K562 (cell line): Measurements from ENCODE around the gene TOGARAM2. TPM values are rescaled to one million over a fixed set of nuclear protein-coding genes. Genes with fewer than 3 reads are reported as not detected.

Experiments used
- ATAC-seq: fragments of 200-7000 bp; cut with Tn5 transposase; 3 replicates; pipeline ENCODE4 v1.9.1; 2020; ENCODE audit warnings: moderate library complexity
- BruUV-seq: library from RNA; stranded (reverse); fragments of 400-500 nt; replicated peaks from 2 replicates; lab custom pipeline; 2021; lab: Mats Ljungman, UMichigan
- CTCF ChIA-PET: fragments of 300-600 bp; formaldehyde crosslinking; extraction: SDS; loops from one replicate; lab custom pipeline; 2021; ENCODE audit warnings: low intra/inter-chr PET ratio; lab: Yijun Ruan, JAX
- POLR2A ChIA-PET: fragments of 300-600, 350-650 bp; sonication (Branson Sonifier 250); formaldehyde crosslinking; extraction: SDS; loops from one replicate; lab custom pipeline; 2021; ENCODE audit warnings: antibody characterized with exemption, inconsistent platforms; lab: Yijun Ruan, JAX
- DNase-seq, 4 experiments: peaks; one replicate each; pipeline versions ENCODE4 v3.0.0 to v3.0.0-alpha.2; 2011 to 2018; ENCODE audit warnings: low spot score in 3 of 4, mixed read lengths in 3 of 4; ENCODE audit errors: extremely low read depth in 1 of 4
- FAIRE-seq: peaks from 2 replicates; lab custom pipeline; 2011; peaks lifted over from hg19 to GRCh38; lab: Jason Lieb, UNC
- H2AFZ ChIP-seq: 2 replicates; pipeline ENCODE4 v1.6.0; 2011; ENCODE audit warnings: low read depth, low read length, control low read depth, inconsistent platforms
- H3K27ac ChIP-seq: fragments of 200-600 bp; 3 replicates; pipeline ENCODE4 v1.8.0; 2011; ENCODE audit warnings: low read depth, mild to moderate bottlenecking, control low read depth, inconsistent platforms, low read length, moderate library complexity, mixed read lengths; ENCODE audit errors: extremely low read depth
- H3K27me3 ChIP-seq, 2 experiments: fragments of 300-600 bp in 1 of 2; 2 replicates in 1 of 2; 3 replicates in 1 of 2; pipeline versions ENCODE4 v1.6.0 to v1.8.0; 2011; ENCODE audit warnings: inconsistent platforms in 2 of 2, low read length in 2 of 2, mild to moderate bottlenecking in 1 of 2, mixed read lengths in 1 of 2, moderate library complexity in 1 of 2; ENCODE audit not compliant: control insufficient read depth in 2 of 2, insufficient read depth in 2 of 2
- H3K36me3 ChIP-seq: fragments of 300-600 bp; 3 replicates; pipeline ENCODE4 v1.8.0; 2011; ENCODE audit warnings: mild to moderate bottlenecking, low read length, inconsistent platforms; ENCODE audit not compliant: control insufficient read depth, insufficient read depth
- H3K4me1 ChIP-seq, 2 experiments: fragments of 200-600 bp in 1 of 2; replicated peaks in 1 of 2; 2 replicates in 1 of 2; 3 replicates in 1 of 2; pipeline versions ENCODE4 v1.5.1 to v1.8.0; 2011; ENCODE audit warnings: inconsistent platforms in 2 of 2, low read length in 2 of 2, mild to moderate bottlenecking in 1 of 2, mixed read lengths in 1 of 2, moderate library complexity in 1 of 2; ENCODE audit not compliant: control insufficient read depth in 2 of 2, insufficient read depth in 2 of 2
- H3K4me2 ChIP-seq: 2 replicates; pipeline ENCODE4 v1.6.1; 2011; ENCODE audit warnings: low read length, control low read depth, inconsistent platforms, mixed read lengths; ENCODE audit not compliant: insufficient read depth
- H3K4me3 ChIP-seq: fragments of 200-600 bp; sonication (generic), shearing (Covaris generic); 2 replicates; pipeline ENCODE4 v1.5.1; 2016; ENCODE audit warnings: control low read depth, inconsistent platforms
- H3K79me2 ChIP-seq: fragments of 200-600 bp; 3 replicates; pipeline ENCODE4 v1.8.0; 2011; ENCODE audit warnings: low read length, inconsistent platforms; ENCODE audit not compliant: control insufficient read depth, insufficient read depth
- H3K9ac ChIP-seq, 2 experiments: 2 replicates each; pipeline versions ENCODE4 v1.6.0 to v1.6.1; 2011; ENCODE audit warnings: low read depth in 2 of 2, low read length in 2 of 2, control low read depth in 1 of 2, inconsistent platforms in 1 of 2, mild to moderate bottlenecking in 1 of 2, mixed read lengths in 1 of 2; ENCODE audit not compliant: insufficient read depth in 1 of 2
- H3K9me1 ChIP-seq: one replicate; pipeline ENCODE4 v1.6.0; 2011; ENCODE audit warnings: inconsistent platforms, mild to moderate bottlenecking, low read length, moderate library complexity; ENCODE audit not compliant: control insufficient read depth, insufficient read depth
- H3K9me3 ChIP-seq: replicated peaks from 2 replicates; pipeline ENCODE4 v1.5.1; 2011; ENCODE audit warnings: low read depth, low read length, inconsistent platforms; ENCODE audit not compliant: control insufficient read depth, insufficient read depth
- H4K20me1 ChIP-seq: replicated peaks from 2 replicates; pipeline ENCODE4 v1.6.1; 2011; ENCODE audit warnings: low read length, inconsistent platforms, mixed read lengths; ENCODE audit not compliant: control insufficient read depth, insufficient read depth
- BDP1 ChIP-seq: IDR thresholded peaks from 3 replicates; pipeline ENCODE4 v1.6.1; 2011; ENCODE audit not compliant: insufficient read length, insufficient read depth
- BMI1 ChIP-seq: fragments of 150-350 bp; IDR thresholded peaks from 2 replicates; pipeline ENCODE4 v1.6.1; 2014; ENCODE audit warnings: low read length
- CBX1 ChIP-seq: sonication (generic); IDR thresholded peaks from 2 replicates; pipeline ENCODE4 v1.6.1; 2016; ENCODE audit warnings: antibody characterized with exemption, low read depth, mild to moderate bottlenecking
- DACH1 ChIP-seq: fragments of 450-650 bp; IDR thresholded peaks from 2 replicates; pipeline ENCODE4 v1.6.1; 2018; ENCODE audit not compliant: partially characterized antibody
- FOSL1 ChIP-seq: fragments of 200-800 bp; sonication (Bioruptor generic); conservative IDR thresholded peaks from 2 replicates; pipeline ENCODE4 v1.6.1; 2016; ENCODE audit warnings: missing genetic modification characterization, missing compliant biosample characterization
- KDM4B ChIP-seq, 2 experiments: fragments of 450-650 bp in 1 of 2; sonication (generic) in 1 of 2; IDR thresholded peaks; 2 replicates each; pipeline ENCODE4 v1.6.1; 2016 to 2017; ENCODE audit warnings: borderline replicate concordance in 2 of 2, antibody characterized with exemption in 1 of 2, low read depth in 1 of 2, mild to moderate bottlenecking in 1 of 2
- NR2C2 ChIP-seq, 2 experiments: fragments of 200-800 bp in 1 of 2; sonication (Bioruptor generic) in 1 of 2; sonication (generic) in 1 of 2; formaldehyde crosslinking in 1 of 2; IDR thresholded peaks; 2 replicates each; pipeline versions ENCODE4 v1.6.1 to v1.8.0; 2016 to 2022; ENCODE audit warnings: mild to moderate bottlenecking in 1 of 2, missing compliant biosample characterization in 1 of 2, missing genetic modification characterization in 1 of 2, missing genetic modification reagents in 1 of 2
- RFX7 ChIP-seq: fragments of 250-450 bp; sonication (Bioruptor Pico); IDR thresholded peaks from 2 replicates; pipeline ENCODE4 v1.5.1; 2021; ENCODE audit warnings: mild to moderate bottlenecking
- TAF7 ChIP-seq: fragments of 450-650 bp; IDR thresholded peaks from 2 replicates; pipeline ENCODE4 v1.6.1; 2016; ENCODE audit warnings: missing genetic modification characterization, missing compliant biosample characterization
- ZNF23 ChIP-seq: fragments of 250-450 bp; sonication (Bioruptor Pico); IDR thresholded peaks from 2 replicates; pipeline ENCODE4 v1.4.0; 2020; ENCODE audit warnings: mild to moderate bottlenecking
- ZNF277 ChIP-seq: fragments of 250-450 bp; sonication (Bioruptor Pico); IDR thresholded peaks from 2 replicates; pipeline ENCODE4 v1.8.0; 2022; ENCODE audit warnings: inconsistent platforms, mild to moderate bottlenecking, moderate library complexity, borderline replicate concordance
- WGBS: fragments of 100-300 bp; shearing (Covaris generic); methylation state at CpG from one replicate; pipeline ENCODE4 v1.1.6; 2016; ENCODE audit warnings: low coverage, mixed read lengths; ENCODE audit not compliant: insufficient coverage; ENCODE audit errors: missing lambda C conversion rate; 5-methylcytosine and 5-hydroxymethylcytosine counted together
- in situ Hi-C: fragments of 300-500 bp; cut with MboI; formaldehyde crosslinking; loops from 4 replicates; pipeline ENCODE4 v1.15.0; 2018; ENCODE audit warnings: inconsistent platforms, mixed read lengths
- intact Hi-C: fragments of 100-400 bp; cut with micrococcal nuclease; formaldehyde crosslinking; loops from 2 replicates; pipeline ENCODE4 v1.14.2; 2022
- polyA plus RNA-seq, 8 experiments: library from polyadenylated mRNA; depleted of rRNA in 4 of 8; stranded (reverse) in 5 of 8; unstranded in 3 of 8; fragments of >200 nt; fragmentation: Nextera tagmentation in 2 of 8; fragmentation: Illumina TruSeq in 1 of 8; extraction: Ambion mirVana in 2 of 8; extraction: Trizol in 1 of 8; gene quantifications; 2 replicates each; pipeline versions ENCODE4 v1.2.1 to v1.2.3, GENCODE V29; 2011 to 2014; ENCODE audit warnings: inconsistent platforms in 1 of 8, missing spikeins in 1 of 8
- total RNA-seq, 7 experiments: library from RNA; depleted of rRNA in 6 of 7; stranded (reverse); fragments of >200 nt in 6 of 7; fragmentation: Illumina TruSeq in 2 of 7; extraction: Trizol in 2 of 7; gene quantifications; 2 replicates each; pipeline versions ENCODE4 v1.2.1 to v1.2.3, GENCODE V29; 2011 to 2021; ENCODE audit warnings: low replicate concordance in 1 of 7

Gene TOGARAM2
- total and polyA plus RNA-seq, 9 of the 15 experiments (the other 6 are each of a cell fraction or from before 2014, with no cell fraction given) = not detected

GRCh38 chr2:29061176-29061575, 80.1 kb downstream of the TOGARAM2 start:
- TF ChIP-seq FOSL1 (tag) (no peak), DACH1 (no peak), BMI1 (no peak), CBX1 (no peak)
- CTCF ChIA-PET = no interaction called here
- in situ Hi-C loops (no loop called here), intact Hi-C loops (no loop called here)
- no peaks in the 10 kb centered on the region for H3K4me1 ChIP-seq
- no peak overlapping the region for H3K27ac ChIP-seq
- BruUV-seq = no TSS peak
- H3K79me2 ChIP-seq = no peaks in the 10 kb centered on the region
- H3K27me3 ChIP-seq = peaks cover 29 to 65% of the 10 kb centered on the region in 2 experiments; a peak in 4 of 5 replicates
- no peaks in the 10 kb centered on the region for H3K9me3 ChIP-seq
- POLR2A ChIA-PET = no interaction called here
- no peak overlapping the region for H3K9ac ChIP-seq
- no peak for DNase-seq
- no peak overlapping the region for H3K4me3 ChIP-seq
- no peak overlapping the region for H3K4me2 ChIP-seq
- peaks cover 3% of the 10 kb centered on the region for H3K9me1 ChIP-seq
- H4K20me1 ChIP-seq = no peaks in the 10 kb centered on the region; the same call in 1 of the 2 replicates
- no peak for FAIRE-seq
- WGBS = 0% methylated on average over 6 of the region's 6 CpGs
- H2AFZ ChIP-seq = no peak overlapping the region
- no peaks in the 10 kb centered on the region for H3K36me3 ChIP-seq
- ATAC-seq = no peak

- no peak overlapping the region for H3K4me3 ChIP-seq
- no peaks in the 10 kb centered on the region for H3K79me2 ChIP-seq
- H3K9me1 ChIP-seq = peaks cover 3% of the 10 kb centered on the region
- no TSS peak for BruUV-seq
- H3K9ac ChIP-seq = no peak overlapping the region
- H3K27ac ChIP-seq = no peak overlapping the region
- ChIA-PET CTCF (no interaction called here), POLR2A (no interaction called here)
- 3% methylated on average over 3 of the region's 3 CpGs for WGBS
- intact Hi-C loops (no loop called here), in situ Hi-C loops (no loop called here)
- DNase-seq = no peak
- H2AFZ ChIP-seq = no peak overlapping the region
- H3K27me3 ChIP-seq = peaks cover 29 to 69% of the 10 kb centered on the region in 2 experiments; a peak in 4 of 5 replicates
- H3K4me1 ChIP-seq = no peaks in the 10 kb centered on the region
- ATAC-seq = no peak
- no peak for FAIRE-seq
- no peaks in the 10 kb centered on the region; the same call in 1 of the 2 replicates for H4K20me1 ChIP-seq
- H3K9me3 ChIP-seq = no peaks in the 10 kb centered on the region
- H3K4me2 ChIP-seq = no peak overlapping the region
- no peaks in the 10 kb centered on the region for H3K36me3 ChIP-seq
- TF ChIP-seq KDM4B (IDR thresholded peaks at IDR 0.05; ENCODE audit: borderline replicate concordance in 2 of 2, low read depth in 1 of 2) (no peak), TAF7 (tag) (no peak), ZNF277 (CRISPR knock-in tag) (no peak), ZNF23 (no peak), NR2C2 (CRISPR knock-in tag; IDR thresholded peaks at IDR 0.05) (no peak), NR2C2 (tag; IDR thresholded peaks at IDR 0.05) (no peak), BDP1 (no peak), RFX7 (CRISPR knock-in tag) (no peak)
Measured at GRCh38 chr2:29061616-29062015, 80.5 kb downstream of the TOGARAM2 start.
